GM21737 (cell line): Measurements from ENCODE around the gene CLMN.

Source experiments
- ATAC-seq: cut with Tn5 transposase; IDR thresholded peaks from one replicate; pipeline ENCODE4 v1.9.1; 2021; ENCODE audit warnings: mild to moderate bottlenecking, moderate library complexity; ENCODE audit not compliant: unreplicated experiment

Gene CLMN

DNA sequence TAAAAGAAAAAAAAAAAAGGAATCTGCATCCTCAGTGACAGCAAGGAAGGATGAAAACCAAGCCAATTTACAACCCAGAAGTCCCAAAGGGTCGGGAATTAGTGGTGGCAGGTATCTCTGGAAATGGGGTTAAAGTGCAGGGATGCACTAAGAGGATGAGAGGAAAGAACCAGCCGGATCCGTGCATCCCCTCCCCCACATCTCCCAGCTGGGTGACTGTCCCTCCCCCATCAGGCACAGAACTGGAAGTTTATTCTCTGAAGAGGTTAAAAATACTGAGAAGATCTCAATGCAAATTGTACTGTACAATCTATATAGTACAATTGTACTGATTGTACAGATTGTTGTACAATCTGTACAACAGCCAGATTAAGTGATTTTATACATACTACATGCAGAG lies 15.4 kb downstream of the CLMN start:
- no peak for ATAC-seq

DNA sequence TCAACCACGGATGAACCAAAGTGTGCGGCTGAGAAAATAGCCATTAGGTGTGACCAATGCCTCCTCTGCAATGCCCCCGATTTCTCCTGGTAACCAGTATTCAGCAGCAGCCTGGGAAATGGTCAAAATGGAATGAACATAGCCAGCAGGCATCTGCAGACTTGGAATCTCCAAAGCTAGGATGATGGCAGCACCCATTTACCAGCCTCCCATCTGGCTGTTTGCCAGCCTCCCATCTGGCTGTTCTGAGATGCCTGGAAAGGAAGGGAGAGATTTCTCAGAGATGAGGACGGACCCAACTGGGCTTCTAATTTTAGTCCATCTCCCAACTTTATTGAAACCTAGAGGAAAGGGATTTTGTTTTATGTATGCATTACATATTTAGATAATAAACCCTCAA lies 16.2 kb downstream of the CLMN start:
- ATAC-seq = no peak

DNA sequence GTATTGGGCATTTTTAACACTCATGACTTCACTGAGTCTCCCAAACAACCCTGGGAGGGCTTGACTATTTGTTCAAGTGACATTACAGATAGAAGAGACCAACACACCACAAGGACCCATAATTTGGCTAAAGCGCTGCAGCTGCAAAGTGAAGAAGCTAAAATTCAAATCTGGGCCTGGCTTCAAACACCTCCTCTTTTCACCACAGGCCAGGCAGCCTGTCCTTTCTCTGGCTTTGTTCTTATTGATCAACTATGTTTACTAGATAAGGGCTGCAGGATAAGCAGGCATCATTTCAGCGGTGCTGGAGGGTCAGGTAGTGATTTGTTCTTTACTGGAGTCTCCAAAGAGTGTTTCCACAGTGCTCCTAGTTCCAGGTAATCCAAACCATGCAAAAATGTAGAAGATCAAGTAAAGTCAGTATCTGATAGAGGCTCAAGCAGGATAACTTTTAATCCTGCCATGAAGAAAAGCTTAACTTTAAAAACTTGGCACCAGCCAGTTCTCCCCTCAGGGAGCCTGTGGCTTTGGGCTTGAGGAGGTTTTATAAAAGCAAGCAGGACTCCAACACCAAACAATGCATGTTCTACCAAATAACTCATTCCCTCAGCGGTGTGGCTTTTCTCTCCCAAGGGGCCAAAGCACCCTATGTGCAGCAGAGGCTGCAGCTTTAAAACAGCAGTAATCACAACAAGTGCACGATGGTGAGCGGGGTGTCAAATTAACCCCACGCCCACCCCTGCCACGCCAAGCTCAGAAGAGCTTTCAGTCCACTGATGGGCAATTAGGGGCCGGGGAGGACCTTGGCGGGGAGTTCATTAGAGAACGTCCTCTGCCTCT lies 16.8 kb downstream of the CLMN start:
- no peak for ATAC-seq

DNA sequence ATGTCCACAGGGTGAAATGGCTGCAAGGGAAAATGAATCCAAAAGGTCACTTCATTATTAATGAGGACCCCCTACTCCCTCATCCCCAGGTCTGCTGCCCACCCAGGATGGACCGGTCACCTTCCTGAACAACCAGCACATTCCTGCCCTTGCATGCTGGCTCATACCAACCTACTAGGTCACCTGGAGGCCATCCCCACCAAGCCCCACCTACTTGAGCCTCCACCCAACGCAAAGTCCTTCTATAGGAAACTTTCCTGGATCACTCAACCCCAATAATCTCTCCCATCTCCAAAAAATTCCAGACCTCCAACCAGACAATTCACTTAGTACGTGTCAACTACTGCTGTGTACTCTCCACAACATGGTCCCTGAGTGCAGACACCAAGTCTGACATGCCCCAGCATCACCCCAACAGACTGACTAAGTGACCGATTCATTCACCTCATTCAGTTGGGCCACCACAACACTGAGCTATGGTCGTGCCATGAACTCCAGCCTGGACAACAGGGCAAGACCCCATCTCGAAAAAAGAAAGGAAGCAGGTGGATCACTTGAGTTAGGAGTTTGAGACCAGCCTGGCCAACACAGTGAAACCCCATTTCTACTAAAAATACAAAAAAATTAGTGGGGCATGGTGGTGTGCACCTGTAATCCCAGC lies 18.1 kb downstream of the CLMN start:
- no peak for ATAC-seq

DNA sequence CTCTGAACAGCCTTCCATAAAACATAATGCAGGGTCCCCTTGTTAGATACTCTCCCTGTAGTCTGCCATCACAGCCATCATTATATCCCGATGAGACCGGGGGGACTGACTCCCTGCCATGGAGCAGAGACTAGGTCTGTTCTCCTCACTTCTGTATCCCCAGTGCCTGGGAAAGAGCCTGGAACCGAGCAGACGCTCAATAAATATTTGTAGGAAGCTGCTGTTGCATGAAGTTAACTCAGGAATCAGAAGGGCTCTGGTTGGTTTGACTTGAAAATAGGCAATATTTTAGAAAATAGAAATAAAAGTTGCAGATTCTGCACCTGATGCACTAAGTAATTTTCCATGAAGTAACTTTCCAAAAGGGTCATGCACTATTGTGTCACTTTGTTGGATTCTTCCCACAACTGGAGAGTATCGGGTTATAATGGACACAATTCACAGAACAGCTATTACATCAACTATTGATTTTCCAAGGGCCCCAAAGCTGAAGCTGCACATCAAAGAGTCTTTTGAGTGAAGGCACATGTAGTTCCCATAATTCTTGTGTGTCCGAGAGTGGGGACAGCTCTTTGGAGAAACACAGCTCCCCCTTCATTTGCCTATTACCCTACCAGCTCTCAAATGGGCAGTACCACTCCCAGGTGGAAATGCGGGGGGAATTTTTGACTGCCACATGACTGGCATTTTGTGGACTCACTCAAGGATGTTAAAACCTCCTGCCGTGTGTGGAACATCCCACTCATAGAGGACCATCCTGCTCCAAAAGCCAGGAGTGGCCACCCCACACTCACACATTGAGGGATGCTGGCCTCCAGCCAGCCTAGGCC lies 18.8 kb downstream of the CLMN start:
- no peak for ATAC-seq

DNA sequence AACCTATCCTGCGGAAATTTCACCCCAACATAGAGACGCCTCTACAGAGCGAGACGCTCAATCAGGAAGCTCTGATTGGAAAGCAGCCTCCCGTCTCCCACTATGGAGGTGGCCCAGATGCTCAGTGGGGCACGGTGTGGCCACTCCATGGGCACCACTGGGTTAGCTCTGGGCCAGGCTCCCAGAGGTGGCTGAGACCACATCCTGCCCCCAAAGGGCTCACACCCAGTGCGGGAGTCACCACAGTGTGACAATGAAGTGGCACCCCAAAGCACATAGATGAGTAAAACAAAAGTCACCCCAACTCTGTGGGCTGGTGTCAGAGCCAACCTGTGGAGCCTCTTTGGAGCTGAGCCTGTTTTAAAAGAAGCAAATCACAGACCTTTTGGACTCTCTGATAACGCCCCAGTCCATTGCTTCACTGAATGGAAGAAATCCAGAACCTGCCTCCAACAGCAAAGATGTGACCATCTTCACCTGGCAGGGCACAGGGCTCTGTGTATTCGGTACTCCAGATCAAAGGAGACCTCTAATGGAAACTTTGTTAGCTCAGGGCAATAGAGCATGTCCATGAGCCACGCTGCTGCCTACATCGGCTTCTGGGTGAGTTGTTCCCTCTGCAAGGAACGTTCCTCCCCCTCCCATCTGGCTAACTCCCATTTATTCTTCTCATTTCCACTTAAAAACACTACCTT lies 19.6 kb downstream of the CLMN start:
- no peak for ATAC-seq

DNA sequence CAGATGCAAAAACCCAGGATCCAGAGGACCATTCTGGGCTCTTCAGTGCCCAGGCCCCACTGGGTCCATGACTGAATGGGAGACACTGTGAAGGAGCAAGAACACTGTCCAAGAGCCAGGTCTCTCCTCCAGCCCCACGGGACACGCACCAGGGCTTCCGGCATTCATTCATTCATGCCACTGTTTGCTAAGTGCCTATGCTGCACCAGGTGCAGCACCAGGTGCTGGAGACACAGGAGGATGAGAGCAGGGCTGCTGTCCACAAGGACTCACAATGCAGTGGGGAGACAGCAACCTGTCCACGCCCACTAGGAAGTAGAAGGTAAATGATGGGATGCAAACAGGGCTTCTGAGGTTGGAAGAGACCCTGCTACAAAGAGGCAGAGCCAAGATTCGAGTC lies 20.4 kb downstream of the CLMN start:
- no peak for ATAC-seq

DNA sequence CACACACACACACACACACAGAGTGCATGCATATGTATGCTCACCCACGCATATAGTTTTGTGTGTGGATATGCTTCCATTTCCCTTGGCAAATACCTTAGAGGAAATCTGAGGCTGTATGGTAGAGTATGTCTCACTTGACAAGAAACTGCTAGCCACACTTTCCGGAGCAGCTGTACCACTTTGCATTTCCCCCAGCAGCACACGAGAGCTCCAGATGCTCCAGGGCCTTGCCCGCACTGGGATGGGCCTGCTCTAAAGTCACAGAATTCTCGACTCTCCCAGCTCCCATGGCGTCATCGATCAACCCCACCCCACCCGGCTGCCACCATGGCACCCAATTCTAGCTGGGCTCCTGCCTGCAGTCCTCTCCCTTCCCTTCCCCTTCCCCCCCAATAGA lies 21.9 kb downstream of the CLMN start:
- no peak for ATAC-seq

DNA sequence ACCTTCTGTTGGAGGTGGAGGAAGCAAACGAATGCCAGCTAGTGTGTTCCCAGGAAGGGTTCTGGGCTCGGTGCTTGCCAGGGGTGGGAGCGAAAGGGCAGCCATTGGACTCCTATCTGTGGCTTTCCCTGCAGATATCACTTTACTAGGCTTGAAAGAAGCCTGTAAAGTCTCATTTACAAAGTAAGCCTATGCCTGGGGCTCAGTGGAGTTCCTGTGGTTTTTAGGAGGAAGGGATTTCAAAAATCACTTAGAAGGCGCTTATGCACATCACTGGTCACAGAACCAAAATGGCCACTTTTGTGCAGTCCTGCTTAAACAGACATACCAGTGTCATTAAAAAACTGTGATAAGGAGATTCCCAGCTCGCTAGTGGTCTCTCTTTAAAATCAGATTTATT lies 22.7 kb downstream of the CLMN start:
- ATAC-seq = no peak

DNA sequence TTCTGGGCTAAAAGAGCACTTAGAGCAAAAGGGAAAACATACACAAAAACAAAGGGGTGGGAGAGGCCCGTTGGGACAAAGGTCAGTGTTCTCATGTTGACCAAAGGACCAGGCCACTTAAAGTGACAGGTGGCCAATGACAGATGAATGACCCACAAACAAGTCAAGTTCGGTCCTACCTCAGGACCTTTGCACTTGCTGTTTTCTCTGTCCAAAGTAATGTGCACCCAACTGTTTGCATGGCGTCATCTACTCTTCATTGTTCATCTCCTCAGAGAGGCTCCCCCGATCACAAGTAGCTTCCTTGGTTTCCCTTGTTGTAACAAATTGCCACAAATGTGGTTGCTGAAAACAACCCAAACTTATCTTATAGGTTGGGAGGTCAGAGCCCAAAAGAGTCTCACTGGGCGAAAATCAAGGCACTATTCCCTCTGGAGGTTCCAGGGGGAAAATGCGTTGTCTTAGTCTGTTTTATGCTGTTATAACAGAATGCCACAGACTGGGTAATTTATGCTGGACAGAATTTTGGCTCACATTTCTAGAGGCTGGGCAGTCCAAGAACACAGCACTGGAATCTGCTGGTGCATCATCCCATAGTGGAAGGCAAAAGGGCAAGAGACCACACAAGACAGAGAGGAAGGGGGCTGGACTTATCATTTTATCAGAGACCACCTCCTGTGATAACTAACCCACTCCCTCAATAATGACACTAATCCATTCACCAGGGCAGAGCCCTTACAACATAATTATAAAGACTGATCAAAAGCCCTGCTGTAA lies 23.9 kb downstream of the CLMN start:
- ATAC-seq = no peak

DNA sequence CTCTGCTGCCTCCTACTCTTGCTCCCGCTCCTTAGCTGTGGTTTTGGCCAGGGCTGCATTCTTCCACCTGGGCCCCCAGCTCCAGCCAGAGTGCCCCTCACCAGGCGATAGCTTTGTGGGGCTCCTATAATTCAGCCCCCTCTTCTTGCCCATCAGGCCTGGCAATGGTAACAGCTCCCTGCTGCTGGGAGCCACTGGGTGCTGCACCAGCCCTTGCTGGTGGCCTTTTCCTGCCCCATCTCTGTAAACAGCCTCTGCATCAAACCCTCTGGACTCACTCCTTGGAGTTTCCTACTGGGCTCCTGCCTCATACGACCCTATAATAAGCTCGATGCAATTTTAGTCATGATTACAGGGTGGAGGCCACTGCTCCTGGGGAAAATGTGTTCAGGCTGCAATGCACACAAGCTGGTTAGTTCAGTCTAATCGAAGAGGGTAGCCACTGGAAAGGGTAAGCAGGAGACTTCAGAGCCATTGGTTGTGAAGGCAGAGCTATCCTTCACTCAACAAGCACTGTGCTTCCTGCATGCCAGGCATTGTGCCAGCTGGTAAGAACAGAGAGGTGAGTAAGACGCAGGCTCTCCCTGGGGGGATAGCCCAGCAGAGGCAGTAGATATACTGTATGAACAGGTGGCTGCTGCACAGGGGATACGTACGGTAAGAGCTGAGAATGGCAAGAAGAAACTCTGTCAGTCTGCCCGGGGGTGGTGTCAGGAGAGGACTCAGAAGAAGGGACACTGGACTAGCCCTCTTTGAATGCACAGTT lies 24.7 kb downstream of the CLMN start:
- no peak for ATAC-seq

DNA sequence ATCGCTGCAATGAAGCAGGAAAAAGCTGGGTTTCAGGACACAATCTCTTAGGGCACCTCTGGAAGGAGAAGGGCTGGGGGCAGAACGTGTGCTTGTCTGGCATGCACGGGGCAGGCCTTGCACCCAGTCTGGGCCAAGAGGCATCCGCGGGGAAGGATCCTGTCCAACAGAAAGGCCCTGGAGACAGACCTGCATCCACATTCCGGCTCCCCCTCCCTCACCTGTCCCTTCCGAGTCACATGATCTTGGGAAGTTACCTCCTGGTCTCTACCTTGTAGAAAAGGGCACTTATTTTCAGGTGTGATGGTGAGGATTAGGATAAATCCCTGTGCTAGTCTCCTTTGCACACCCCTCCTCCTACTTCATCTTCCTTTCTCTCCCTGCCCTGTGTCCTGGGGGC lies 25.4 kb downstream of the CLMN start:
- ATAC-seq = no peak

DNA sequence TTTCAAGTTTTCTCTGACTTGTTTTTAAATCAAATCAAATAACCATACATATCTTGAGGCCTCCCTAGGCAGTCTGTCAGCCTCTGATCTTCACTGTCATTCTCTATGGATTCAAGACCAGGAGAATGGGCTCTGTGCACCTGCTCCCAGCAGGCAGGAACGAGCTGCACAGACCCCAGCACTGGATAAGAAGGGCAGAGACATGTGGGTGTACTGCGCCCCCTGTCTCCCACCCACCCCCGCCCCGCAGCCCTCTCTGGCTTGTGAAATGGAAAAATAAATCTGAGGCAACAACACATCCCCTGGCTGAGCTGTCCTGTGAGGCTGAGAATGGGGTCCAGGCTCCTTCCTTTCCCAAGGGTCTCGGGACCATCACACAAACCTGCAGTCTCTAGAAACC lies 26.3 kb downstream of the CLMN start:
- no peak for ATAC-seq

DNA sequence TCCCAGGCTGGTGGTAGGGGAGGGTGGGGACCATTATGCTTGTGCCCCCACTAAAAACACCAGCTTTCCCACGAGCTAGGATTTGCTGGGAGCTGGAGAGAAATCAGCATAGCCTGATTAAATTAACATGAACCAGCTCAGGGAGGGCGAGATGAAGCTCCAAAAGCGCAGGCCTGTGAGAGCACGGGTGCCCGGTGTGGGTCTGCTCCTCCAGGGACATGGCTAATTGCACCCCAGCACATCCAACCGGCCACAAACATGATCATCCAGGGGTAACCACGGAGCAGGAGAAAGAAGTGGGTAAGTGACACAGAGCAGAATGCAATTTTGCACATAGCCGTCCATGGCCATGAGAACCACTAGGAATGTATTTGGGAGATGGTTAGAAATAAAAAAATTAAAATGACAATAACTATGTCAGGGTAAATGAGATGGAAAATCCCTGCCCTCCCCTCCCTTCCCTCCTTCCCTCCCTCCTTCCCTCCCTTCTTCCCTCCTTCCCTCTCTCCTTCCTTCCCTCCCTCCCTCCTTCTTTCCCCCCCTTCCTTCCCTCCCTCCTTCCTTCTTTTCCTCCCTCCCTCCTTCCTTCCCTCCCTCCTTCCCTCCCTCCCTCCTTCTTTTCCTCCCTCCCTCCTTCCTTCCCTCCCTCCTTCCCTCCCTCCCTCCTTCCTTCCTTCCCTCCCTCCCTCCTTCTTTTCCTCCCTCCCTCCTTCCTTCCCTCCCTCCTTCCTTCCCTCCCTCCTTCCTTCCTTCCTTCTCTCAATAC lies 26.9 kb downstream of the CLMN start:
- no peak for ATAC-seq

DNA sequence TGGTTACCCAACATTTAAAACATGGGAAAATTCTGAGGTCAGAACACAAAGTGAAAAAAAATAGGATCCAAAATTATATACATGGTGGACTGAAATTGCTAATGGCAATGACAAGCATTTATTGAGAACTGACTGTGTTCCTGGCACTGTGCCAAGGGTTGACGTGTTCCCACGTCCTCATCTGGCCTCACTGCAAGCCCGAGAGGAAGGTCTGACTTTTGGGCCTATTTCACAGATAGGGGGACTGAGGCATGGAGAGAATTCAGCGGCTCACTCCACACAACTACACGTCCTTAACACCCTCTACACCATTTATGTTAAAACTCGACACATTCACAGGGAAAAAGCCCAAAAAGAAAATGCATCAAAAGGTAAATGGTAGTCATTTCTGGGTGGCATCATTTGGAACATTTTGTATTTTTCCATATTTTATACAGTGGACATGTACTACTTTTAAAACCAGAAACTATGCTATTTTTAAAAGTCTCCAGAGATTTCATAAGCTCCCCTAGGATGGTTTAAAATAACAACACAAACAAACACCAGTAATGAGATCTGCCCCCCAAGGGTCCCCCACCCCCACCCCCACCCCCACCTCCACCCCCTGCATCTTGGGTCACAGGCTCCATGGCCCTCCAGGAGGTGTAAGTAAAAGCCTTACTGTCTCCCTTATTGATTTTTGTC lies 27.7 kb downstream of the CLMN start:
- no peak for ATAC-seq

DNA sequence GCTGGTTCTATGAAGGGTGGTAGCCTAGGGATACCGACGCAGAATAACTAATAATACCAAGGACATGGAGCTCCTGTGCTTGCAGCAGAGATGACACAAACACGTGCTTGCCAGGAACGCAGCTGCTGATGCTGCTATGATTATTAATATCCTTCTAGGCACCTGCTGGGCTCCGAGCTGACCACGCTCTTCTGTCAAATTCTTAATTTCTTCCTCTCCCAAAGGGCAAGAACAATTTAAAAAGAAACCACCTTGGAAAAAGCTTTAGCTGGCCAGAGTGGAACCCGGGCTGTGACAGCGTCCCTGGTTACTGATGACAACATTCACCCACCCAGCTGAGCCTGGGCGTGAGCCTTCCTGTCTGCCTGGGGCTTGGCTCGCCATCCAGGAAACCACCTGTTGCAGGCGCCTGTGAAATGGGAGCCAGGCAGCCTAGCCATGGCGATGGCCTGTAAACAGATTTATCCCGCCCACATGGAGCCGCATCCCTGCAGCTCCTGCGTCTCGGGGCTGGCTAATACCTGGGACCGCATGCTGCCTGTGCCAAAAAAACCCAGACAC lies 28.8 kb downstream of the CLMN start:
- no peak for ATAC-seq

DNA sequence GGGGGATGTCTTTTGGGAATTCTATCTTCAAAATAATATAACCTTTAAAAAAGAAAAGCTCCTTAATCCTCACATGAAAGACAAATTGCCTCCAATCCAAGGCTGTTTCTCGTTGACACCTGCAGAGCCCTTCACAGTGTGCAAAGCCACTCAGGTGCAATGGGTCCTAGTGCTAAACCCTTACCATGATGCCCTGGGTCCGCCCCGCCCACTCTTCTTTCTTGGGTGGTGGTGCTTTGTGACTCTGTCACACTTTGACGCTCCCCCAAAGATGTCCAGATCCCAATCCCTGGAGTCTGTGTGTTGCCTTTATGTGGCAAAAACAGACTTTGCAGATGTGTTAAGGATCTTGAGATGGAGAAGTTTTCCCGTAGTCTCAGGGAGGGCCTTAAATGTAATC lies 29.7 kb downstream of the CLMN start:
- no peak for ATAC-seq
